CD4-positive, alpha-beta T cell (primary cell): Measurements from ENCODE around the gene E2F7. TPM values are rescaled to one million over a fixed set of nuclear protein-coding genes. Genes with fewer than 3 reads are reported as not detected.

Source experiments
- ATAC-seq: fragments of 200-7000 bp; cut with Tn5 transposase; one replicate; pipeline ENCODE4 v1.10.0; 2022; ENCODE audit warnings: mild to moderate bottlenecking; ENCODE audit not compliant: poor library complexity
- CTCF ChIA-PET: fragments of 350-600 bp; sonication (Branson Sonifier 250); formaldehyde crosslinking; loops from one replicate; lab custom pipeline; 2021; ENCODE audit warnings: antibody characterized with exemption, inconsistent platforms; lab: Charles Lee
- POLR2A ChIA-PET: fragments of 350-600 bp; sonication (Branson Sonifier 250); formaldehyde crosslinking; loops from one replicate; lab custom pipeline; 2021; ENCODE audit warnings: antibody characterized with exemption, inconsistent platforms; lab: Charles Lee
- DNase-seq, 14 experiments: peaks; one replicate each; pipeline ENCODE4 v3.0.0-alpha.2; 2013 to 2020; ENCODE audit warnings: mixed read lengths in 2 of 14
- H3K27ac ChIP-seq, 2 donors: one replicate each; pipeline versions ENCODE4 v1.5.1 to v1.7.0; 2013; ENCODE audit warnings: low read length in 2 of 2, low read depth in 1 of 2, mild to moderate bottlenecking in 1 of 2
- H3K27me3 ChIP-seq, 2 experiments: 1 replicate in 1 of 2; 2 replicates in 1 of 2; pipeline versions ENCODE4 v1.6.1 to v1.7.0; 2013; ENCODE audit warnings: low read length in 2 of 2, control low read depth in 1 of 2, mild to moderate bottlenecking in 1 of 2, moderate library complexity in 1 of 2; ENCODE audit not compliant: insufficient read depth in 2 of 2, control insufficient read depth in 1 of 2
- H3K36me3 ChIP-seq: one replicate; pipeline ENCODE4 v1.6.1; 2013; ENCODE audit warnings: low read length, control low read depth; ENCODE audit not compliant: insufficient read depth
- H3K4me1 ChIP-seq: one replicate; pipeline ENCODE4 v1.6.1; 2013; ENCODE audit warnings: low read length, control low read depth; ENCODE audit not compliant: insufficient read depth
- H3K4me3 ChIP-seq: one replicate; pipeline ENCODE4 v1.5.1; 2013; ENCODE audit warnings: mild to moderate bottlenecking, low read length, moderate library complexity
- H3K9me3 ChIP-seq, 2 experiments: 1 replicate in 1 of 2; 2 replicates in 1 of 2; pipeline versions ENCODE4 v1.6.1 to v1.7.0; 2013; ENCODE audit warnings: low read length in 2 of 2, mild to moderate bottlenecking in 2 of 2, control low read depth in 1 of 2, moderate library complexity in 1 of 2; ENCODE audit not compliant: control insufficient read depth in 1 of 2, insufficient read depth in 1 of 2
- H3K27ac Mint-ChIP-seq: one replicate; pipeline ENCODE4 v1.8.0; 2020; ENCODE audit warnings: mixed read lengths
- H3K27me3 Mint-ChIP-seq: one replicate; pipeline ENCODE4 v1.8.0; 2021; ENCODE audit warnings: mixed read lengths
- H3K36me3 Mint-ChIP-seq: one replicate; pipeline ENCODE4 v1.8.0; 2021; ENCODE audit warnings: low read depth, mixed read lengths
- H3K4me1 Mint-ChIP-seq: one replicate; pipeline ENCODE4 v1.8.0; 2021; ENCODE audit warnings: low read depth, mixed read lengths
- H3K4me3 Mint-ChIP-seq: one replicate; pipeline ENCODE4 v1.8.0; 2020; ENCODE audit warnings: mild to moderate bottlenecking, mixed read lengths
- H3K9me3 Mint-ChIP-seq: one replicate; pipeline ENCODE4 v1.8.0; 2020; ENCODE audit warnings: mixed read lengths
- CTCF ChIP-seq: fragments of 200-600 bp; IDR thresholded peaks from one replicate; pipeline ENCODE4 v1.8.0; 2022; ENCODE audit warnings: antibody characterized with exemption, mild to moderate bottlenecking
- intact Hi-C, 2 experiments: fragments of 100-400 bp; cut with DNase I in 1 of 2; cut with micrococcal nuclease in 1 of 2; formaldehyde crosslinking; loops; one replicate each; pipeline versions ENCODE4 v1.15.1 to v1.9.0; 2023 to 2025; cut with DNase I, micrococcal nuclease
- total RNA-seq, 174 experiments: library from RNA in 2 of 174; stranded (reverse) in 2 of 174; gene quantifications; one replicate each; pipeline ENCODE4 v1.2.3 and lab custom pipeline; 2021 to 2026

E2F7 gene
- total RNA-seq, 2 experiments from 2014 or later, result 0.14 to 0.16 TPM

- no peak overlapping the region for H3K4me3 ChIP-seq
- ChIA-PET POLR2A (no interaction called here), CTCF (interaction anchor here (0.6 kb wide), 1 partner anchor 8 kb away, joined by 4 read pairs; no protein-coding TSS in a partner anchor)
- H3K27ac ChIP-seq, result no peak overlapping the region
- Mint-ChIP-seq H3K4me3 (no peak overlapping the region), H3K36me3 (no peaks in the 10 kb centered on the region), H3K27me3 (peaks cover 28% of the 10 kb centered on the region), H3K4me1 (peaks cover 6% of the 10 kb centered on the region), H3K9me3 (no peaks in the 10 kb centered on the region), H3K27ac (no peak overlapping the region)
- no peaks in the 10 kb centered on the region for H3K9me3 ChIP-seq
- peaks cover 3 to 16% of the 10 kb centered on the region in 2 experiments for H3K27me3 ChIP-seq
- H3K4me1 ChIP-seq, result no peaks in the 10 kb centered on the region
- H3K36me3 ChIP-seq, result no peaks in the 10 kb centered on the region
- intact Hi-C loops, result no loop called here
- DNase-seq (no peak), ATAC-seq (no peak)
- TF ChIP-seq CTCF, result no peak
Observed at GRCh38 chr12:77007476-77007875, 57.9 kb downstream of the E2F7 start.

GRCh38 chr12:77005611-77006098, 59.7 kb downstream of the E2F7 start:
- Histone ChIP-seq H3K27ac (no peak overlapping the region), H3K4me3 (no peak overlapping the region), H3K9me3 (no peaks in the 10 kb centered on the region), H3K27me3 (peaks cover 3 to 16% of the 10 kb centered on the region in 2 experiments), H3K36me3 (no peaks in the 10 kb centered on the region), H3K4me1 (no peaks in the 10 kb centered on the region)
- no peak overlapping the region for H3K4me3 Mint-ChIP-seq
- H3K4me1 Mint-ChIP-seq, result peaks cover 3% of the 10 kb centered on the region
- no peaks in the 10 kb centered on the region for H3K9me3 Mint-ChIP-seq
- DNase-seq (no peak), ATAC-seq (no peak)
- TF ChIP-seq CTCF, result no peak
- H3K27ac Mint-ChIP-seq, result no peak overlapping the region
- H3K36me3 Mint-ChIP-seq, result no peaks in the 10 kb centered on the region
- ChIA-PET POLR2A (no interaction called here), CTCF (no interaction called here)
- intact Hi-C loops, result no loop called here
- peaks cover 29% of the 10 kb centered on the region for H3K27me3 Mint-ChIP-seq

GRCh38 chr12:77003914-77004313, 61.5 kb downstream of the E2F7 start:
- ChIA-PET CTCF (no interaction called here), POLR2A (no interaction called here)
- no peak overlapping the region for H3K27ac Mint-ChIP-seq
- Histone ChIP-seq H3K4me3 (no peak overlapping the region), H3K27me3 (peaks cover 3 to 16% of the 10 kb centered on the region in 2 experiments), H3K9me3 (no peaks in the 10 kb centered on the region), H3K27ac (no peak overlapping the region), H3K36me3 (no peaks in the 10 kb centered on the region), H3K4me1 (no peaks in the 10 kb centered on the region)
- no peak for TF ChIP-seq CTCF
- no peak for ATAC-seq
- no peaks in the 10 kb centered on the region for H3K36me3 Mint-ChIP-seq
- H3K27me3 Mint-ChIP-seq, result peaks cover 19% of the 10 kb centered on the region
- no peak overlapping the region for H3K4me3 Mint-ChIP-seq
- DNase-seq, result no peak
- intact Hi-C loops, result no loop called here
- H3K9me3 Mint-ChIP-seq, result no peaks in the 10 kb centered on the region
- no peaks in the 10 kb centered on the region for H3K4me1 Mint-ChIP-seq
